Chondrocyte (in vitro differentiated cells): ENCODE results near the gene UBA3. TPM values are rescaled to one million over a fixed set of nuclear protein-coding genes. Genes with fewer than 3 reads are reported as not detected.

Source experiments
- DNase-seq: peaks from one replicate; pipeline ENCODE4 v3.0.0; 2021; ENCODE audit warnings: mixed read lengths, low spot score
- H3K27ac Mint-ChIP-seq: one replicate; pipeline ENCODE4 v1.8.0; 2021; ENCODE audit warnings: mild to moderate bottlenecking, moderate library complexity, mixed read lengths; ENCODE audit not compliant: unreplicated experiment
- H3K27me3 Mint-ChIP-seq: 2 replicates; pipeline ENCODE4 v1.8.0; 2021; ENCODE audit warnings: low read depth, mixed read lengths
- H3K36me3 Mint-ChIP-seq: 2 replicates; pipeline ENCODE4 v1.8.0; 2021; ENCODE audit warnings: low read depth, mixed read lengths
- H3K4me1 Mint-ChIP-seq: 2 replicates; pipeline ENCODE4 v1.8.0; 2021; ENCODE audit warnings: low read depth, mild to moderate bottlenecking, mixed read lengths
- H3K4me3 Mint-ChIP-seq: one replicate; pipeline ENCODE4 v1.8.0; 2021; ENCODE audit warnings: mild to moderate bottlenecking, moderate library complexity, mixed read lengths; ENCODE audit not compliant: unreplicated experiment
- H3K9me3 Mint-ChIP-seq: 2 replicates; pipeline ENCODE4 v1.8.0; 2021; ENCODE audit warnings: low read depth, mixed read lengths
- CTCF ChIP-seq: fragments of 200-600 bp; sonication (generic); IDR thresholded peaks from 2 replicates; pipeline ENCODE4 v1.5.0; 2021; ENCODE audit warnings: antibody characterized with exemption, mild to moderate bottlenecking, moderate library complexity
- total RNA-seq: library from RNA; stranded (reverse); gene quantifications from 3 replicates; pipeline ENCODE4 v1.2.1, GENCODE V29; 2021

UBA3 gene
- total RNA-seq, 1 donor from 2014 or later = 58.3 TPM

- Mint-ChIP-seq H3K4me1 (peaks cover 5% of the 10 kb centered on the region), H3K36me3 (no peaks in the 10 kb centered on the region), H3K4me3 (peak within 1 kb of the TSS; percentile 15), H3K27ac (no peak within 1 kb of the TSS), H3K9me3 (no peaks in the 10 kb centered on the region), H3K27me3 (no peaks in the 10 kb centered on the region)
- no peak for DNase-seq
- TF ChIP-seq CTCF = no peak
Measured at GRCh38 chr3:69122403-69122802, 42.2 kb upstream of the UBA3 start, which contains the start of gene LMOD3. Gene LMOD3, minus strand, starts transcription at chr3:69122595. Its CDS starts 209 bp downstream, at chr3:69122386.

GRCh38 chr3:69121950-69122349, 41.8 kb upstream of the UBA3 start:
- Mint-ChIP-seq H3K4me1 (peaks cover 5% of the 10 kb centered on the region), H3K4me3 (peak overlapping the region; percentile 15), H3K27ac (no peak overlapping the region)

GRCh38 chr3:69121513-69121912, 41.3 kb upstream of the UBA3 start:
- Mint-ChIP-seq H3K9me3 (no peaks in the 10 kb centered on the region), H3K27ac (no peak overlapping the region), H3K27me3 (no peaks in the 10 kb centered on the region), H3K36me3 (no peaks in the 10 kb centered on the region), H3K4me3 (no peak overlapping the region), H3K4me1 (peaks cover 5% of the 10 kb centered on the region)
- no peak for DNase-seq
- TF ChIP-seq CTCF = no peak

More at GRCh38 chr3:69121950-69122349, 41.8 kb upstream of the UBA3 start:
- DNase-seq = no peak
- Mint-ChIP-seq H3K27me3 (no peaks in the 10 kb centered on the region), H3K9me3 (no peaks in the 10 kb centered on the region), H3K36me3 (no peaks in the 10 kb centered on the region)
- no peak for TF ChIP-seq CTCF

GRCh38 chr3:69120879-69121464, 40.8 kb upstream of the UBA3 start:
- Mint-ChIP-seq H3K9me3 (no peaks in the 10 kb centered on the region), H3K4me3 (no peak overlapping the region), H3K4me1 (peaks cover 7% of the 10 kb centered on the region), H3K27me3 (no peaks in the 10 kb centered on the region), H3K27ac (no peak overlapping the region), H3K36me3 (no peaks in the 10 kb centered on the region)
- TF ChIP-seq CTCF = peak; percentile 94
- DNase-seq = no peak

- no peak for TF ChIP-seq CTCF
- Mint-ChIP-seq H3K9me3 (no peaks in the 10 kb centered on the region), H3K4me1 (peaks cover 12% of the 10 kb centered on the region), H3K27ac (no peak overlapping the region), H3K36me3 (no peaks in the 10 kb centered on the region), H3K4me3 (no peak overlapping the region), H3K27me3 (no peaks in the 10 kb centered on the region)
- DNase-seq = no peak
Measured at GRCh38 chr3:69119681-69120080, 39.5 kb upstream of the UBA3 start.
